Smooth muscle cell of the umbilical artery (primary cell): ENCODE data around the gene S100A8. TPM values are rescaled to one million over a fixed set of nuclear protein-coding genes. Genes with fewer than 3 reads are reported as not detected.

Source experiments
- total RNA-seq: library from RNA; depleted of rRNA; stranded (reverse); fragments of >200 nt; gene quantifications from 2 replicates; pipeline ENCODE4 v1.2.3, GENCODE V29; 2014

The S100A8 gene
- not detected in 2 replicates for total RNA-seq

DNA sequence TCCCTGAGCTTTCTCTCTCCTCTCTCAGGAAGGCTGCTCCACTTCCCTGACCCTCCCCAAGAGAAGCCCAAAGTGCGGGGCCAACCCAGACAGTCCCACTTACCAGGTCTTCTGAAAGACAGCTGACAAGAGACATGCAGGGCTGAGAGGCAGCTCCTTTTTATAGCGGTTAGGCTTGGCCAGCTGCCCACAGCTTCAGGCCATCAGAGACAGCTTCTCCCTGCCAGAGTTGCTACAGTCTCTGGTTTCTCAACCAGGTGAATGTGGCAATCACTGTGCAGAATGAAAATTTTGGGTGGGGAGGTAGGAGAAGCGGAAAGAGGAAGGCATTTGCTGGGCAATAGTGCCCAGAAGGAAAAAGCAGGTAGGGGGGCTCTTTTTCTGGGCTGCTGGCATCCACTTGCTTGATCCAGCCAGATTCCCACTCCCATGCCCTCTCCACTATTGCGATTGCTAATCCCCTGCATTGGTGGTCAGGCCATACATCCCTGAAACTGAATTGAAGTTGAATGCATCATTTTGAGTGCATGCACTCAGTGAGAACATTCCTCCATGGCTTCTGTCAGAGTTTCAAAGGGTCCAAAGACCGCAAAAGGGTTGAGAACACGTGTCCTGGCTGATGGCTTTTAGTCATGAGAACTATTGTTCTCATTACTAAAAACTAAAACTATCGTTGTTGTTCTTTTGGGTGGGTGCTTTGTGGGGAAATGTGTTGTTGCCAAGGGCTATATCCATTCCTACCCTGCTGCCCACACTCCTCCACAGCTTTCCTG is at the start of gene S100A8:
S100A8 (minus strand) TSS at position 136 of the 773 bp plus-strand sequence. CDS start 538 bp downstream, outside the sequence.

DNA sequence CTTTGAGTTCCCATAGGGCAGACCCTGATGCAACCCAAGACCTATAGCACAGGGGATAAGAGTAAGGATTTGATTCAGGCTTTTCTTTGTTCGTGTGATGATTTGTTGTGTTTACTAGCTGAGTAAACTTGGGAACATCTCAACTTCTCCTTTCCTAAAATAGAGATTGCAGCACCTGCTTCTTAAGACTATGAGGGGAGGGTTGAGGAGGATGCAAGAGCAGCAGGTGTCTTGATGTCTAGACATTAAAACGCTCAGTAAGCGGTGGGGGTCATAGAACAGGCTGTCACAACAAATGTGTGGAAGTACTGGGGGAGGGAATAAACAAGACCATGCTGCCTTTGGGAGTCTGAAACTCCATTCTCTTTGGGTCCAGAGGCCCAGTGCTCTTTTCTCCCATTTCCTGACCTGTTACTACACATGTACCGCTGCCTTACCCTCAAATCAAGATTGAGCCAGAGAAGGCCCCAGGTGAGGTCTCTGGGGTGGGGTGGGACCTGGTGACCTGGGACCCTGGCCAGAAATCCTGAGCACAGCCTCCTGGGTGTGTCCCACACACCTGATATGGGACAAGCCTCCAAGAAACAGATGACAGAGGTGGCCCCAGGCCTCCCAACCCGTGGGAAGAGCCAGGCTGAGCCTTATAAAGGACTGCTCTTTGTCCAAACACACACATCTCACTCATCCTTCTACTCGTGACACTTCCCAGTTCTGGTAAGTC is 25.1 kb upstream of the S100A8 start, which contains the start of gene S100A7A:
S100A7A (plus strand) TSS at position 671 of the 721 bp plus-strand sequence. CDS start 1,563 bp downstream, outside the sequence.

DNA sequence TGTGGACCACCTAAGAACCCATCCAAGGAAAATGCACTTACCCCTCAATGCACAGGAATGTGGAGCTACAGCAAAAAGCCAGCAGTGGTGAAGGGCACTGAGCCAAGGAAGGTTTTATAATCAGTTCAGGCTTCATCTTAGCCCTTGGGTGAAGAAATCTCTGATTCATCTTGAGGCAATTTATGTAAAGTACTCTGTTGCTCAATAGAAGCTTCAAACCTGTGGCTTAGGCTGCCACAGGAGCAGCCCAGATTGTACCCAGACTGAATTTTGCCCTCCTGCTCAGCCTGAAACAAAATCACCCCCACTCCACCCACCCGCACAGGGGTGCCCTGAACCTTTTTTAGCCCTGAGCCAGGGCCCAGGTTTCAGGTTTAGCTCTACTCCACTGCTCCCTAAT is 15.4 kb downstream of the S100A8 start, which contains the start of gene S100A12:
S100A12 (minus strand) TSS at position 111 of the 400 bp plus-strand sequence. CDS start 1,029 bp downstream, outside the sequence.

DNA sequence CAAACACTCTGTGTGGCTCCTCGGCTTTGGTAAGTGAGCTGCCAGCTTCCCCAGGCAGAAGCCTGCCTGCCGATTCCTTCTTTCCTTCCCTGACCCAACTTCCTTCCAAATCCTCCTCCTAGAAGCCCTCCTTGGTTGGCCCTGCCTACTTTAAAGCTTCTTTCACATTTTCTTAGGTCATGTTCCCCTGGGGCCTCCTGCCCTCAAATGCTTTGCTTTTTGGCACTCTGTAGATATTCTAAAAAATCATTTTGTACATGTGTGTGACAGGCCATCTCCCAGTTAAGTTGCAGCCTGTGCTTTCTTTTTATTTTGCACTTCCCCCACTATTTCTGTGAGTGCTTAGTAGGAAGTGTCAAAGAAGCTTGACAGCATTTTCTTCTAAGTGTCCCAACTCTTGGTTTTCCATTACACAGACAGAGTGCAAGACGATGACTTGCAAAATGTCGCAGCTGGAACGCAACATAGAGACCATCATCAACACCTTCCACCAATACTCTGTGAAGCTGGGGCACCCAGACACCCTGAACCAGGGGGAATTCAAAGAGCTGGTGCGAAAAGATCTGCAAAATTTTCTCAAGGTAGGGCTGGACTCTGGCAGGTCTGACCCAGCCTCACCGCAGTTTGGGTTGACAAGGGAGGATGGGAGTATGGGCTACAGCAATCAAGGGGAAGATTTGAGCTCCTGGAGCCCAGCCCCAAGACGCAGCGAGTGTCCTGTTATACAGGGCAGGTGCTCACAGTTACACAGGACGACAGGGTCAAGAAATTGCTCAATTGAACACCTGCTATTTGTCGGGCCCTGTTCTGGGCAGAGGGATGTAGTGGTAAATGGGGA is 32.8 kb downstream of the S100A8 start, which contains the start of gene S100A9:
S100A9 (plus strand) TSS at position 2 of the 838 bp plus-strand sequence; CDS start at position 432, 430 bp downstream.

DNA sequence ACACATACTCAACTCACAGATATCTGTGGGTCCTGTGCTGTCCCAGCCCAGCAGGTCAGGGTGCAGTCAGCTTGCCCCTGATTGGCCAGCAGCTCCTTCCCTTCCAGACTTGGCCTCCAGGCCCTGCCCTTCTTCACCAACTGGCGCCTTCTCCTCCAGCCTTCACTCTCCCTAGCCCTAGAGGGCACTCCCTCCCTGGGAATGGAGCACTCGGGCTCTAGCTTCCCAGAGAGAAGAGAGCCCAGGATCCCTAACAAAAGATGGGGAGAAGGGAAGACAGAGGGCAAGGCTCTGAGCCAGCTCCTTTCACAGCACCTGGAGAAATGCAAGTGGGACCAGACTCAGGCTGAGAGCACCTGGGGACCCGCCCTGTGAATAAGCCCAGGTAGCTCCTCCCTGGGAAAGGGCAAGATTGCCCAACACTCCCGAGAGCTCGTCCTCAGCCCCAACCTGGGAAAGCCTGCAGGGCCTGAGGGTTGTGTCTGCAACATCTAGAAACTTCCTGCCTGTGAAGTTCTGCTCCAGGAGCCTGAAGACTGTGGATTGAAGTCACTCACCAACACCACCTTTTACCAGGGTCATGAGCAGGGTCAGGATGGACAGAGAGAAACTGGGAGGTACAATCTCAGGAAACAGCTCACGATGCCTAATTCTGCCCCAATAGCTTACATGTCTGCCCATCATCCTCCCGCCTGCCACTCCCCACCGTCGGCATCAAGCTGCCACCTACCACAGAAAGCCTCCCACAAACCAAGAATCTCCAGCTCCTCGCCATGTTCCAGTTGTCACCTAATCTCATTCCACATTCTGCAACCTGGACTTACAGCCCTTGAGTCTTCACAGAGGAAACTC is 42.1 kb downstream of the S100A8 start, which contains the start of gene PGLYRP4:
PGLYRP4 (minus strand) TSS at position 331 of the 852 bp plus-strand sequence. CDS start 909 bp downstream, outside the sequence.

Other genes with a start within 250 kb of the S100A8 start
- not detected in 2 replicates for gene SPRR2G, start 240.2 kb downstream of the S100A8 start, total RNA-seq
- gene LELP1, start 187.6 kb downstream of the S100A8 start, total RNA-seq, result not detected in 2 replicates
- 0.51 TPM in 1 of 2 replicates, not detected in the other for gene PRR9, start 173.5 kb downstream of the S100A8 start, total RNA-seq
- not detected in 2 replicates for gene LORICRIN, start 131.4 kb downstream of the S100A8 start, total RNA-seq
- gene PGLYRP3, start 78.1 kb downstream of the S100A8 start, total RNA-seq, result not detected in 2 replicates
- gene PGLYRP4, start 42.2 kb downstream of the S100A8 start, total RNA-seq, result not detected in 2 replicates
- gene S100A9, start 33.2 kb downstream of the S100A8 start, total RNA-seq, result not detected in 2 replicates
- gene S100A12, start 15.5 kb downstream of the S100A8 start, total RNA-seq, result not detected in 2 replicates
- gene S100A7A, start 25.4 kb upstream of the S100A8 start, total RNA-seq, result not detected in 2 replicates
- gene S100A7, start 69.6 kb upstream of the S100A8 start, total RNA-seq, result not detected in 2 replicates
- 237 and 536 TPM in 2 replicates for gene S100A6, start 144.9 kb upstream of the S100A8 start, total RNA-seq
- not detected in 2 replicates for gene S100A5, start 149.9 kb upstream of the S100A8 start, total RNA-seq
- gene S100A4, start 154.7 kb upstream of the S100A8 start, total RNA-seq, result 6.1 and 6.5 TPM in 2 replicates
- 0.59 and 1.4 TPM in 2 replicates for gene S100A3, start 158.2 kb upstream of the S100A8 start, total RNA-seq
- 0.59 and 1.4 TPM in 2 replicates for gene S100A2, start 174.8 kb upstream of the S100A8 start, total RNA-seq
- 146 and 351 TPM in 2 replicates for gene S100A16, start 222.1 kb upstream of the S100A8 start, total RNA-seq
- gene S100A14, start 225.3 kb upstream of the S100A8 start, total RNA-seq, result not detected in 2 replicates
- gene S100A13, start 236.4 kb upstream of the S100A8 start, total RNA-seq, result 56.3 and 76.0 TPM in 2 replicates
- under 0.01 TPM in 1 of 2 replicates, not detected in the other for gene S100A1, start 237.4 kb upstream of the S100A8 start, total RNA-seq
- 26.7 and 31.8 TPM in 2 replicates for gene CHTOP, start 243.0 kb upstream of the S100A8 start, total RNA-seq